ENCODE data around the gene ACTMAP. TPM values are rescaled to one million over a fixed set of nuclear protein-coding genes. Genes with fewer than 3 reads are reported as not detected.
"Not testable (repeated sequence)": the region's sequence is repeated elsewhere in the genome, so short reads cannot be mapped to it uniquely, and the experiment has no call there.

ACTMAP gene
- total RNA-seq, 2 donors from 2014 or later, result 0.68 to 1.1 TPM

DNA sequence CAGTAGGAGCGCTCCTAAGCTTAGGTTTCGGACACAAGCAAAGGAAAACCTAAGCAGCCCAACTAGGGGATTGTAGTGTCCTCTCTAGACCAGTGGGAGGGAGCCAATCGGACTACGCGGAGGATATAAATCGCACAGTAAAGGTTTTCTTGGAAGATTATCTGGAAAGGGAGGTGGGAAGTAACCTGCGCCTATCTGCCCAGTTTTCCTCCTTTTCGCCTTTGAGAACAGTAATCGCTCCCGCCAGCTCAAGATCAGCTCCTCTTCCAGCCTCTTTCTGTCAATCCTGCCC is 27.3 kb upstream of the ACTMAP start:
- Histone ChIP-seq H3K4me1 (ENCODE audit: control insufficient read depth in 1 of 2, low read depth in 2 of 2) (peaks cover 13 to 23% of the 10 kb centered on the region in 2 donors), H3K4me3 (peak overlapping the region; percentile 70), H3K9me3 (no peaks in the 10 kb centered on the region), H3K27ac (peak overlapping the region; percentile 87 to 99), H3K36me3 (no peaks in the 10 kb centered on the region), H3K27me3 (replicated peaks; ENCODE audit: insufficient read depth) (no peaks in the 10 kb centered on the region)
- TF ChIP-seq CTCF (IDR thresholded peaks at IDR 0.05), result no peak
- ATAC-seq (ENCODE audit: insufficient number of reproducible peaks, low FRiP score, low read depth) (no peak), DNase-seq (ENCODE audit: low spot score) (no peak)

- Histone ChIP-seq H3K4me1 (ENCODE audit: control insufficient read depth in 1 of 2, low read depth in 2 of 2) (peaks cover 13 to 23% of the 10 kb centered on the region in 2 donors), H3K36me3 (no peaks in the 10 kb centered on the region), H3K27me3 (replicated peaks; ENCODE audit: insufficient read depth) (no peaks in the 10 kb centered on the region), H3K27ac (peak overlapping the region; percentile 87 to 99), H3K9me3 (no peaks in the 10 kb centered on the region), H3K4me3 (peak overlapping the region; percentile 70)
- TF ChIP-seq CTCF (IDR thresholded peaks at IDR 0.05), result no peak
- peak; percentile 87 for DNase-seq (ENCODE audit: low spot score)
- peak; percentile 89 for ATAC-seq (ENCODE audit: insufficient number of reproducible peaks, low FRiP score, low read depth)
Measured at GRCh38 chr19:40776932-40777644, 26.8 kb upstream of the ACTMAP start.

DNA sequence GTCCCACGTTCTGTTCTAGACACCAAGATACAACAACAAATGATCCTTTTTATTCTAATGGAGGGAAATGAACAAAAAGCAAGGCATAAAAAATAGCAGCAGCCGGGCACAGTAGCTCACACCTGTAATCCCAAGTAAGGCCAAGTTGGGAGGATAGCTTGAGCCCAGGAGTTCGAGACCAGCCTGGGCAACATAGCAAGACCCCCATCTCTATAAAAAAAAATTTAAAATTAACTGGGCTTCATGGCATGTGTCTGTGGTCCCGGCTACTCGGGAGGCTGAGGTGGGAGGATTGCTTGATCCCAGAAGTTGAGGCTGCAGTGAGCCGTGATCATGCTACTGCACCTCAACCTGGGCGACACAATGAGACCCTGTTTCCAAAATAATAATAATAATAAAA is 26.1 kb upstream of the ACTMAP start:
- TF ChIP-seq CTCF (IDR thresholded peaks at IDR 0.05), result no peak
- Histone ChIP-seq H3K4me1 (ENCODE audit: control insufficient read depth in 1 of 2, low read depth in 2 of 2) (peaks cover 13 to 23% of the 10 kb centered on the region in 2 donors), H3K9me3 (no peaks in the 10 kb centered on the region), H3K4me3 (no peak overlapping the region), H3K27ac (peak overlapping the region; percentile 87 to 99), H3K27me3 (replicated peaks; ENCODE audit: insufficient read depth) (no peaks in the 10 kb centered on the region), H3K36me3 (no peaks in the 10 kb centered on the region)
- ATAC-seq (ENCODE audit: insufficient number of reproducible peaks, low FRiP score, low read depth) (no peak), DNase-seq (ENCODE audit: low spot score) (no peak)

DNA sequence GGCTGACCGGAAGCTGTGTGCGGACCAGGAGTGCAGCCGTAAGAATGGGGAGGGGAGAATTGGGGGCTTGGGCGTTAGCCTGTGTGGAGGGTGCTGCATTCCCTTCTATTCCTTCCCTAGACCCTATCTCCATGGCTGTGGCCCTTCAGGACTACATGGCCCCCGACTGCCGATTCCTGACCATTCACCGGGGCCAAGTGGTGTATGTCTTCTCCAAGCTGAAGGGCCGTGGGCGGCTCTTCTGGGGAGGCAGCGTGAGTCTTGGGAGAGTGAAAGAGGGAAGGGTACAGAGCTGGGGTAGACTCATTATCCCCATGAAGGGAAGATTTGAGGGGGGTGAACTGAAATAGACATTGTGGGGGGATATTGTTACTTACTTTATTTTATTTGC is 25.4 kb upstream of the ACTMAP start:
- H3K9me3 ChIP-seq, result no peaks in the 10 kb centered on the region
- TF ChIP-seq CTCF (IDR thresholded peaks at IDR 0.05), result no peak

GRCh38 chr19:40774916-40775631 is 24.8 kb upstream of the ACTMAP start, which contains the start of gene MIA:
Gene MIA (plus strand): TSS chr19:40775521. CDS start chr19:40775543, 22 bp downstream.
- no peak within 1 kb of the TSS for H3K27ac ChIP-seq
- H3K36me3 ChIP-seq, result no peaks in the 10 kb centered on the region
- H3K4me3 ChIP-seq, result no peak within 1 kb of the TSS
- no peaks in the 10 kb centered on the region for H3K27me3 ChIP-seq (replicated peaks; ENCODE audit: insufficient read depth)
- TF ChIP-seq CTCF (IDR thresholded peaks at IDR 0.05), result no peak
- ATAC-seq (ENCODE audit: insufficient number of reproducible peaks, low FRiP score, low read depth) (no peak), DNase-seq (ENCODE audit: low spot score) (no peak)
- peaks cover 13 to 23% of the 10 kb centered on the region in 2 donors for H3K4me1 ChIP-seq (ENCODE audit: control insufficient read depth in 1 of 2, low read depth in 2 of 2)
- H3K9me3 ChIP-seq, result no peaks in the 10 kb centered on the region

More for the DNA sequence above, 25.4 kb upstream of the ACTMAP start:
- ATAC-seq (ENCODE audit: insufficient number of reproducible peaks, low FRiP score, low read depth) (no peak), DNase-seq (ENCODE audit: low spot score) (no peak)
- Histone ChIP-seq H3K36me3 (no peaks in the 10 kb centered on the region), H3K4me3 (no peak overlapping the region), H3K27me3 (replicated peaks; ENCODE audit: insufficient read depth) (no peaks in the 10 kb centered on the region), H3K4me1 (ENCODE audit: control insufficient read depth in 1 of 2, low read depth in 2 of 2) (peaks cover 13 to 23% of the 10 kb centered on the region in 2 donors), H3K27ac (no peak overlapping the region)

DNA sequence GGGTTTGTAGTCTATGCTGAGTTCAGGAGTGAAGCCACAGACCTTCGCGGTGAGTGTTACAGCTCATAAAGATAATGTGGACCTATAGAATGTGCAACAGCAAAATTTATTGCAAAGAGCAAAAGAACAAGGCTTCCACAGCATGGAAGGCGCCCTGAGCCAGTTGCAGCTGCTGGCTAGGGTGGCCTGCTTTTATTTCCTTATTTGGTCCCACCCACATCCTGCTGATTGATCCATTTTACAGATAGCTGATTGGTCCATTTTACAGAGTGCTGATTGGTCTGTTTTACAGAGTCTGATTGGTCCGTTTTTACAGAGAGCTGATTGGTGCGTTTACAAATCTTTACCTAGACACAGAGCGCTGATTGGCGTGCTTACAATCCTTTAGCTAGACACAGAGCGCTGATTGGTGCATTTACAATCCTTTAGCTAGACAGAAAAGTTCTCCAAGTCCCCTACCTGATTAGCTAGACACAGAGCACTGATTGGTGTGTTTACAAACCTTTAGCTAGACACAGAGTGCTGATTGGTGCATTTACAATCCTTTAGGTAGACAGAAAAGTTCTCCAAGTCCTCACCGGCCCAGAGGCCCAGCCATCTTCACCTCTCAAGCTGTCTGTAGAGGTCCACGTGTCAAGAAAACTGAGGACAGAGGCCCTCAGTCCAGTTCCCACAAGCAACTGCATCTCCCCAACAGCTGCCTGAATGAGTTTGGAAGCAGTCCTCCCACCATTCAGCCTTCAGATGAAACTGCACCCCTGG is 21.0 kb upstream of the ACTMAP start:
- not testable (repeated sequence) for H3K27ac ChIP-seq; H3K4me1 ChIP-seq (ENCODE audit: control insufficient read depth in 1 of 2, low read depth in 2 of 2); ATAC-seq (ENCODE audit: insufficient number of reproducible peaks, low FRiP score, low read depth); H3K9me3 ChIP-seq; H3K36me3 ChIP-seq; H3K27me3 ChIP-seq (replicated peaks; ENCODE audit: insufficient read depth); H3K4me3 ChIP-seq; DNase-seq (ENCODE audit: low spot score)
